H9 (cell line): ENCODE results near the gene PRKCD. TPM values are rescaled to one million over a fixed set of nuclear protein-coding genes. Genes with fewer than 3 reads are reported as not detected.

Source experiments
- DNase-seq: peaks from one replicate; pipeline ENCODE4 v3.0.0-alpha.2; 2017
- H2AFZ ChIP-seq: one replicate; pipeline ENCODE4 v1.6.1; 2013; ENCODE audit warnings: mild to moderate bottlenecking, low read length, control low read depth, moderate library complexity
- H2AK5ac ChIP-seq: 2 replicates; pipeline ENCODE4 v1.6.1; 2013; ENCODE audit warnings: low read length, control low read depth, mixed read lengths; ENCODE audit not compliant: insufficient read length
- H2BK120ac ChIP-seq: one replicate; pipeline ENCODE4 v1.6.1; 2013; ENCODE audit warnings: low read depth, mild to moderate bottlenecking, low read length, control low read depth, inconsistent platforms; ENCODE audit not compliant: poor library complexity, severe bottlenecking
- H2BK12ac ChIP-seq: 2 replicates; pipeline ENCODE4 v1.6.1; 2013; ENCODE audit warnings: low read length, control low read depth, mixed read lengths, low read depth; ENCODE audit not compliant: insufficient read length
- H2BK15ac ChIP-seq: 2 replicates; pipeline ENCODE4 v1.6.1; 2013; ENCODE audit warnings: low read depth, low read length, control low read depth
- H2BK20ac ChIP-seq: one replicate; pipeline ENCODE4 v1.6.1; 2013; ENCODE audit warnings: low read depth, mild to moderate bottlenecking, low read length, control low read depth, inconsistent platforms; ENCODE audit not compliant: poor library complexity, severe bottlenecking
- H2BK5ac ChIP-seq: 2 replicates; pipeline ENCODE4 v1.6.1; 2013; ENCODE audit warnings: low read length, control low read depth, mixed read lengths; ENCODE audit not compliant: insufficient read length
- H3K14ac ChIP-seq: 2 replicates; pipeline ENCODE4 v1.6.1; 2013; ENCODE audit warnings: low read length, control low read depth; ENCODE audit not compliant: insufficient read depth
- H3K18ac ChIP-seq: 2 replicates; pipeline ENCODE4 v1.6.1; 2013; ENCODE audit warnings: low read depth, mild to moderate bottlenecking, mixed read lengths, low read length, control low read depth; ENCODE audit not compliant: insufficient read length
- H3K23ac ChIP-seq: 2 replicates; pipeline ENCODE4 v1.6.1; 2013; ENCODE audit warnings: low read length, control low read depth, mixed read lengths, low read depth; ENCODE audit not compliant: insufficient read length
- H3K23me2 ChIP-seq: 2 replicates; pipeline ENCODE4 v1.6.1; 2013; ENCODE audit warnings: low read depth, mild to moderate bottlenecking, mixed read lengths, low read length, control low read depth; ENCODE audit not compliant: insufficient read length, poor library complexity, severe bottlenecking
- H3K27ac ChIP-seq: 2 replicates; pipeline ENCODE4 v1.5.1; 2013; ENCODE audit warnings: low read length, control low read depth, mixed read lengths, low read depth; ENCODE audit not compliant: insufficient read length
- H3K27me3 ChIP-seq: 2 replicates; pipeline ENCODE4 v1.6.1; 2013; ENCODE audit warnings: low read length, control low read depth, inconsistent platforms; ENCODE audit not compliant: insufficient read depth
- H3K4ac ChIP-seq: 2 replicates; pipeline ENCODE4 v1.6.1; 2013; ENCODE audit warnings: low read depth, mild to moderate bottlenecking, control low read depth, inconsistent platforms, low read length, moderate library complexity
- H3K4me1 ChIP-seq: 2 replicates; pipeline ENCODE4 v1.6.1; 2013; ENCODE audit warnings: low read length, control low read depth, inconsistent platforms; ENCODE audit not compliant: insufficient read depth
- H3K4me2 ChIP-seq: 2 replicates; pipeline ENCODE4 v1.6.1; 2013; ENCODE audit warnings: low read length, control low read depth, mixed read lengths; ENCODE audit not compliant: insufficient read length, insufficient read depth
- H3K56ac ChIP-seq: 2 replicates; pipeline ENCODE4 v1.6.1; 2013; ENCODE audit warnings: low read depth, mild to moderate bottlenecking, mixed read lengths, low read length, control low read depth; ENCODE audit not compliant: insufficient read length
- H3K79me1 ChIP-seq: 2 replicates; pipeline ENCODE4 v1.6.1; 2013; ENCODE audit warnings: low read depth, mild to moderate bottlenecking, moderate library complexity, low read length, control low read depth, inconsistent platforms; ENCODE audit not compliant: insufficient read depth, poor library complexity, severe bottlenecking
- H3K79me2 ChIP-seq: 2 replicates; pipeline ENCODE4 v1.6.1; 2013; ENCODE audit warnings: low read length, control low read depth, inconsistent platforms; ENCODE audit not compliant: insufficient read depth
- H3K9ac ChIP-seq: 2 replicates; pipeline ENCODE4 v1.6.1; 2013; ENCODE audit warnings: low read length, control low read depth, mixed read lengths; ENCODE audit not compliant: insufficient read length; ENCODE audit errors: extremely low read depth
- H3K9me3 ChIP-seq: one replicate; pipeline ENCODE4 v1.6.1; 2013; ENCODE audit warnings: low read depth, low read length, inconsistent platforms; ENCODE audit not compliant: control insufficient read depth
- H3T11ph ChIP-seq: one replicate; pipeline ENCODE4 v1.6.1; 2013; ENCODE audit warnings: mild to moderate bottlenecking, low read length, control low read depth, inconsistent platforms
- H4K20me1 ChIP-seq: one replicate; pipeline ENCODE4 v1.6.1; 2013; ENCODE audit not compliant: control insufficient read depth, insufficient read length, insufficient read depth
- H4K5ac ChIP-seq: 2 replicates; pipeline ENCODE4 v1.6.1; 2013; ENCODE audit warnings: low read depth, mild to moderate bottlenecking, mixed read lengths, low read length, control low read depth; ENCODE audit not compliant: insufficient read length
- H4K8ac ChIP-seq: replicated peaks from 2 replicates; pipeline ENCODE4 v1.6.1; 2013; ENCODE audit warnings: low read length, control low read depth, mixed read lengths, low read depth; ENCODE audit not compliant: insufficient read length
- H4K91ac ChIP-seq: 2 replicates; pipeline ENCODE4 v1.6.1; 2013; ENCODE audit warnings: low read depth, mild to moderate bottlenecking, moderate library complexity, mixed read lengths, low read length, control low read depth; ENCODE audit not compliant: insufficient read length
- H3K27ac Mint-ChIP-seq, 3 experiments: 2 replicates in 2 of 3; 3 replicates in 1 of 3; pipeline ENCODE4 v1.8.0; 2020 to 2021; ENCODE audit warnings: mixed read lengths in 3 of 3, mild to moderate bottlenecking in 1 of 3, moderate library complexity in 1 of 3
- H3K27me3 Mint-ChIP-seq: 2 replicates; pipeline ENCODE4 v1.8.0; 2021; ENCODE audit warnings: low read depth, mild to moderate bottlenecking, moderate library complexity, mixed read lengths
- H3K36me3 Mint-ChIP-seq, 3 experiments: 2 replicates in 2 of 3; 3 replicates in 1 of 3; pipeline ENCODE4 v1.8.0; 2020 to 2021; ENCODE audit warnings: low read depth in 3 of 3, mixed read lengths in 3 of 3; ENCODE audit not compliant: insufficient read depth in 1 of 3
- H3K4me1 Mint-ChIP-seq, 2 experiments: 2 replicates each; pipeline ENCODE4 v1.8.0; 2020; ENCODE audit warnings: mixed read lengths in 2 of 2
- H3K4me3 Mint-ChIP-seq, 2 experiments: 2 replicates in 1 of 2; 3 replicates in 1 of 2; pipeline ENCODE4 v1.8.0; 2020 to 2021; ENCODE audit warnings: mild to moderate bottlenecking in 2 of 2, mixed read lengths in 2 of 2, moderate library complexity in 1 of 2
- H3K9me3 Mint-ChIP-seq, 2 experiments: 2 replicates in 1 of 2; 3 replicates in 1 of 2; pipeline ENCODE4 v1.8.0; 2020; ENCODE audit warnings: mild to moderate bottlenecking in 2 of 2, mixed read lengths in 2 of 2, moderate library complexity in 1 of 2
- CTCF ChIP-seq: fragments of 200-600 bp; sonication (generic); conservative IDR thresholded peaks from 3 replicates; pipeline ENCODE4 v1.8.0; 2021; ENCODE audit warnings: antibody characterized with exemption, mild to moderate bottlenecking
- WGBS: extraction: QIAGEN DNeasy Blood & Tissue Kit; methylation state at CpG from one replicate; pipeline ENCODE4 v1.1.7; 2013; ENCODE audit warnings: missing lambda C conversion rate, low lambda C conversion rate, mixed read lengths; ENCODE audit not compliant: insufficient read length; ENCODE audit errors: extremely low coverage; 5-methylcytosine and 5-hydroxymethylcytosine counted together
- total RNA-seq: library from RNA; stranded (reverse); gene quantifications from 2 replicates; pipeline ENCODE4 v1.2.1, GENCODE V29; 2021

The PRKCD gene
- total RNA-seq, 1 experiment from 2014 or later: 23.7 TPM

GRCh38 chr3:53170325-53171063, 9.5 kb downstream of the PRKCD start:
- TF ChIP-seq CTCF: no peak
- no peak overlapping the region; a peak in 1 of 5 replicates for H3K4me3 Mint-ChIP-seq
- Histone ChIP-seq H3K27me3 (no peaks in the 10 kb centered on the region), H4K5ac (no peak overlapping the region), H3K27ac (no peak overlapping the region), H3K79me2 (no peaks in the 10 kb centered on the region; the same call in 1 of the 2 replicates), H2BK5ac (no peak overlapping the region), H2BK15ac (no peak overlapping the region), H4K8ac (no peak overlapping the region), H2AFZ (no peak overlapping the region), H3K79me1 (no peaks in the 10 kb centered on the region), H2BK20ac (no peak overlapping the region), H2AK5ac (no peak overlapping the region), H3K23ac (no peak overlapping the region), H4K20me1 (no peaks in the 10 kb centered on the region), H4K91ac (no peak overlapping the region), H3K23me2 (no peaks in the 10 kb centered on the region), H3K9me3 (no peaks in the 10 kb centered on the region), H3K56ac (no peak overlapping the region), H3T11ph (no peak overlapping the region), H3K4me2 (no peak overlapping the region), H3K14ac (no peak overlapping the region), H2BK12ac (no peak overlapping the region), H3K18ac (no peak overlapping the region), H3K4me1 (peaks cover 8% of the 10 kb centered on the region; the same call in 1 of the 2 replicates), H3K4ac (no peak overlapping the region), H3K9ac (no peak overlapping the region), H2BK120ac (no peak overlapping the region)
- peaks cover 48 to 58% of the 10 kb centered on the region in 2 experiments for H3K4me1 Mint-ChIP-seq
- no peaks in the 10 kb centered on the region for H3K27me3 Mint-ChIP-seq
- H3K36me3 Mint-ChIP-seq: peaks cover 0 to 4% (median 3%) of the 10 kb centered on the region in 3 experiments; a peak in 1 of 7 replicates
- H3K27ac Mint-ChIP-seq: peak overlapping the region; percentile 23 to 82 (median 30); a peak in 4 of 7 replicates
- no peak for DNase-seq
- H3K9me3 Mint-ChIP-seq: no peaks in the 10 kb centered on the region
- WGBS: no CpG with 5 or more reads among the region's 17 CpGs
